Gastrocnemius medialis (tissue), 4 donors: ENCODE data around the gene ERI3. TPM values are rescaled to one million over a fixed set of nuclear protein-coding genes. Genes with fewer than 3 reads are reported as not detected.

Source experiments
- ATAC-seq, 2 donors: fragments of 150-250 bp; one replicate each; pipeline ENCODE4 v1.9.1; 2016
- DNase-seq, 2 donors: peaks; one replicate each; pipeline ENCODE4 v3.0.0-alpha.2; 2019
- H3K27ac ChIP-seq, 4 donors: fragments of 200-600 bp; sonication (generic); 1 replicate in 1 of 4; 2 replicates in 3 of 4; pipeline ENCODE4 v1.5.1; 2016 to 2018; ENCODE audit warnings: mild to moderate bottlenecking in 2 of 4, moderate library complexity in 1 of 4
- H3K27me3 ChIP-seq, 3 donors: fragments of 200-600 bp; sonication (generic) in 2 of 3; 1 replicate in 1 of 3; 2 replicates in 2 of 3; pipeline versions ENCODE4 v1.5.1 to v1.6.0; 2016 to 2019; ENCODE audit warnings: mild to moderate bottlenecking in 1 of 3, moderate library complexity in 1 of 3
- H3K36me3 ChIP-seq, 2 donors: fragments of 200-600 bp; sonication (generic) in 1 of 2; one replicate each; pipeline ENCODE4 v1.5.1; 2017 to 2018
- H3K4me1 ChIP-seq, 2 donors: fragments of 200-600 bp; sonication (generic) in 1 of 2; one replicate each; pipeline ENCODE4 v1.5.1; 2016 to 2017; ENCODE audit warnings: mild to moderate bottlenecking in 2 of 2
- H3K4me3 ChIP-seq, 4 donors: fragments of 200-600 bp; sonication (generic) in 3 of 4; 1 replicate in 1 of 4; 2 replicates in 3 of 4; pipeline ENCODE4 v1.5.1; 2016 to 2019; ENCODE audit warnings: mild to moderate bottlenecking in 2 of 4
- H3K9me3 ChIP-seq, 3 donors: fragments of 200-600 bp; sonication (generic) in 2 of 3; 1 replicate in 1 of 3; 2 replicates in 2 of 3; pipeline ENCODE4 v1.5.1; 2016 to 2019
- POLR2A ChIP-seq, 2 donors: fragments of 450-650 bp; IDR thresholded peaks; one replicate each; pipeline ENCODE4 v1.6.1; 2017; ENCODE audit warnings: antibody characterized with exemption in 2 of 2, mild to moderate bottlenecking in 2 of 2, moderate library complexity in 2 of 2
- in situ Hi-C, 4 donors: fragments of 200-750 bp; cut with MboI; loops; one replicate each; pipeline versions ENCODE4 v1.15.0 to v1.8.0; 2017; ENCODE audit warnings: low sequenced_read_pairs in 4 of 4
- intact Hi-C: fragments of 100-400 bp; cut with DNase I; formaldehyde crosslinking; loops from one replicate; pipeline ENCODE4 v1.15.1; 2023; ENCODE audit warnings: low total_unique reads
- total RNA-seq, 4 donors: library from RNA; depleted of rRNA; stranded (reverse); fragments of >200 nt; gene quantifications; one replicate each; pipeline versions ENCODE4 v1.1.0 to v1.2.3, GENCODE V29; 2016
- TF ChIP-seq, protein P1 (sequence below), 5 experiments: fragments of 450-650 bp in 3 of 5; fragments of 200-600 bp in 2 of 5; sonication (generic) in 2 of 5; IDR thresholded peaks in 4 of 5; conservative IDR thresholded peaks in 1 of 5; 1 replicate in 4 of 5; 2 replicates in 1 of 5; pipeline ENCODE4 v1.5.1; 2016 to 2019; ENCODE audit warnings: antibody characterized with exemption in 5 of 5, mild to moderate bottlenecking in 3 of 5, moderate library complexity in 3 of 5

Gene ERI3
- total RNA-seq, 4 donors from 2014 or later: 53.8 to 101 (median 79.8) TPM

DNA sequence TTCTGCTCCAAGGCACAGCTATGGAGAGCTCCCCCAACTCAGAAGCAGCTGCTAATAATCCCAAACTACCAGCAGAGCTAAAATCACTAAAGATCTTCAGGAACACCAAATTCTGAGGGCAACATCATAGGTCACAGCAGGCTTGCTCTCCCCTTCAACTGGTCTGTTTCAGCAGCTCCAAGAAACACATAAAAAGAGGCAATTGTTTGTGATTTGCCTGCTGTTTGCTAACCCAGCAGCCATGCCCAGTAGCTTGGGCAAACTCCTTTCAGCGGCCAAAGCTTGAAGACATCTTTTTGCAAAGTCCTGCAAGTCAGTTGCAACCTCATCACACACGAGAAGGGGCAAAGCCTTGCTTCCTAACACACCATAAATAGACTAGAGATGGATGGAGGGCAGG lies 8.9 kb downstream of the ERI3 start:
- TF ChIP-seq, protein P1, sequence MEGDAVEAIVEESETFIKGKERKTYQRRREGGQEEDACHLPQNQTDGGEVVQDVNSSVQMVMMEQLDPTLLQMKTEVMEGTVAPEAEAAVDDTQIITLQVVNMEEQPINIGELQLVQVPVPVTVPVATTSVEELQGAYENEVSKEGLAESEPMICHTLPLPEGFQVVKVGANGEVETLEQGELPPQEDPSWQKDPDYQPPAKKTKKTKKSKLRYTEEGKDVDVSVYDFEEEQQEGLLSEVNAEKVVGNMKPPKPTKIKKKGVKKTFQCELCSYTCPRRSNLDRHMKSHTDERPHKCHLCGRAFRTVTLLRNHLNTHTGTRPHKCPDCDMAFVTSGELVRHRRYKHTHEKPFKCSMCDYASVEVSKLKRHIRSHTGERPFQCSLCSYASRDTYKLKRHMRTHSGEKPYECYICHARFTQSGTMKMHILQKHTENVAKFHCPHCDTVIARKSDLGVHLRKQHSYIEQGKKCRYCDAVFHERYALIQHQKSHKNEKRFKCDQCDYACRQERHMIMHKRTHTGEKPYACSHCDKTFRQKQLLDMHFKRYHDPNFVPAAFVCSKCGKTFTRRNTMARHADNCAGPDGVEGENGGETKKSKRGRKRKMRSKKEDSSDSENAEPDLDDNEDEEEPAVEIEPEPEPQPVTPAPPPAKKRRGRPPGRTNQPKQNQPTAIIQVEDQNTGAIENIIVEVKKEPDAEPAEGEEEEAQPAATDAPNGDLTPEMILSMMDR (IDR thresholded peaks at IDR 0.05 in 4 of 5, conservative IDR thresholded peaks at IDR 0.05 in 1 of 5): no peak
- no peak for TF ChIP-seq POLR2A (IDR thresholded peaks at IDR 0.05)
- Histone ChIP-seq H3K9me3 (no peaks in the 10 kb centered on the region), H3K27me3 (no peaks in the 10 kb centered on the region), H3K4me3 (no peak overlapping the region), H3K4me1 (peaks cover 11 to 24% of the 10 kb centered on the region in 2 donors), H3K27ac (no peak overlapping the region), H3K36me3 (no peaks in the 10 kb centered on the region)
- DNase-seq (no peak), ATAC-seq (no peak)
- intact Hi-C loops: no loop called here
- in situ Hi-C loops: no loop called here

DNA sequence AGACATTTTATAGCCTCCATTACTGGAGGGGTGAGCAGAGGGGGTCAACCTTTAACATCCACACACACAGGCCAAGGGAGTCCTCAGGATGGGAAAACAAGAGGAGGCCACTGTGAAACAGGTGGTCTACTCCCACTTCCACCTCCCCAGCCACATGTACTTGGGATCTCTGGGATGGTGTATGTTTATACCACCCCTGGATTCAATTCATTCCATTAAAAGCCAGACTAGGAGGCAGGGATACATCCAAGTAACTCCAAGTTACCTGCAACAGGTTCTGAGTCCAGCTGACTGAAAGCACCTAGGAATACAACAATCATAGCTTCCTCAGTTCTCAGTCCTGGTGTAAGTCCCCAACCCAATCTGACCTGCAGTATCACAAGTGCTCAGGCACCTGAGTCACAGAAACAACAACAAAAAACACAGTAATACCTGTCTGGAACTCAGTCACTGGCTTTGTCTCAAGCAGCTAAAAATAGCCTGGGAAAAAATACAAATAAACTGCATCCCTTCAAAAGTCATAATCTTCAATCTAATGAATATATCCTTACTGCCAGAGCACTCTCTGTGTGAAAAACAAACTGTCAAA lies 9.8 kb downstream of the ERI3 start:
- intact Hi-C loops: no loop called here
- no peak for DNase-seq
- H3K9me3 ChIP-seq: no peaks in the 10 kb centered on the region
- H3K27me3 ChIP-seq: no peaks in the 10 kb centered on the region
- no peak overlapping the region for H3K4me3 ChIP-seq
- H3K36me3 ChIP-seq: no peaks in the 10 kb centered on the region
- TF ChIP-seq, protein P1 (IDR thresholded peaks at IDR 0.05 in 4 of 5, conservative IDR thresholded peaks at IDR 0.05 in 1 of 5): no peak
- TF ChIP-seq POLR2A (IDR thresholded peaks at IDR 0.05): no peak
- peaks cover 18 to 32% of the 10 kb centered on the region in 2 donors for H3K4me1 ChIP-seq
- H3K27ac ChIP-seq: no peak overlapping the region
- ATAC-seq: no peak
- in situ Hi-C loops: no loop called here

DNA sequence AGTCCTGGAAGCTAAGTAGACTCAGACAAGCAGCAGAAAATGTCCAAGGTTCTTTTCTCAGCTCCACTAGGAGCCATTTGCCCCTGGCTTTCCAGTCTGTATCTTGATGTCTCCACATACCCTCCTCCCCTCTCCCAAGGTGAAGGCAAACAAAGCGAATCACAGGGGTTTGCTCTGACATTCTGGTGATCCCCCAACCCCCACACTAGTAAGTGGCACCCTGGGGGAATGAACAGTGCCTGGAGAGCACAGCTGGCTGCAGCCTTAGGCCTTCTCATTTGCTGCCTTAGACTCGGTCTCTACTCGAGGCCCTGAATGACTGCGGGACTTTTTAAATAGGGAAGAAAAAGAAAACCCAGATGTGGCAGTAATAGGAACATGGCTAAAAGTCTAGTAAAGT lies 15.3 kb downstream of the ERI3 start:
- Histone ChIP-seq H3K27me3 (no peaks in the 10 kb centered on the region), H3K36me3 (peaks cover 0 to 30% of the 10 kb centered on the region in 2 donors), H3K4me1 (peaks cover 9 to 11% of the 10 kb centered on the region in 2 donors), H3K4me3 (no peak overlapping the region), H3K27ac (no peak overlapping the region), H3K9me3 (no peaks in the 10 kb centered on the region)
- intact Hi-C loops (no loop called here), in situ Hi-C loops (no loop called here)
- ATAC-seq: no peak
- TF ChIP-seq, protein P1 (IDR thresholded peaks at IDR 0.05 in 4 of 5, conservative IDR thresholded peaks at IDR 0.05 in 1 of 5): no peak
- no peak for TF ChIP-seq POLR2A (IDR thresholded peaks at IDR 0.05)
- no peak for DNase-seq

DNA sequence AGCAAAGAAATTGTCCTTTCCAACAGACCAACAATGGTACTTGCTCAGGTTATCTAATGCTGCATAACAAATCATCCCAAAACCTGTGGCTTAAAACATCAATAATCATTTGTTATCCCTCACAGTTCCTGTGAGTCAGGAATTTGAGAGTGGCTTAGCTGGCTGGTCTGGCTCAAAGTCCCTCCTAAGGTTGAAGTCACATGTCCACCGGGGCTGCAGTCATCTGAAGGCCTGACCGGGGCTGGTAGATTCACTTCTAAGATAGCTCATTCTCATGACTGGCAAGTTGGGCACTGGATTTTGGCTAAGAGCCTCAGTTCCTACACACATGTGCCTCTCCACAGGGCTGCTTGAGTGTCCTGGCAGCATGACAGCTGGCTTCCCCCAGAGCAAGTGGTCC lies 16.9 kb downstream of the ERI3 start:
- no peaks in the 10 kb centered on the region for H3K9me3 ChIP-seq
- no peak for TF ChIP-seq POLR2A (IDR thresholded peaks at IDR 0.05)
- TF ChIP-seq, protein P1 (IDR thresholded peaks at IDR 0.05 in 4 of 5, conservative IDR thresholded peaks at IDR 0.05 in 1 of 5): no peak
- peaks cover 0 to 33% of the 10 kb centered on the region in 2 donors for H3K36me3 ChIP-seq
- intact Hi-C loops (no loop called here), in situ Hi-C loops (no loop called here)
- no peak overlapping the region for H3K4me3 ChIP-seq
- no peak overlapping the region for H3K27ac ChIP-seq
- DNase-seq (no peak), ATAC-seq (no peak)
- H3K4me1 ChIP-seq: peaks cover 9 to 11% of the 10 kb centered on the region in 2 donors
- H3K27me3 ChIP-seq: no peaks in the 10 kb centered on the region

DNA sequence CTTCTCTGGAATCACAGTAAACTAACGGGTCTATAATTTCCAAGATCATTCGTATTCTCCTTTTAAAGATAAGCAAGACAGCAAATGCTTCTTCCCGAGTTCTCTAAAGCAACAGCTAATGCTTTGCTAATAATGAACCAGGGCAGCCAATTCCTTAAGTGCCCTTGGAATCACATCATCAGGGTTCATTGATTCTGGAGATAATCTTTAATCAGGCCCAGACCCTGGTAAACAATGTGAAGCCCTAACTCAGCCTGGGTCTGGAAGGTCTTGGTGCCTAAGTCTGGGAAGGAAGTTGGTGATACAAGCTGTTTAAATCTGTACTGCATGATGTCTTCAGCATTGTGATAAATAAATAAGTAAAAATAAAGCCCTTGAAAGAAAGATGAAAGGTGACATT lies 18.4 kb downstream of the ERI3 start:
- no peak for TF ChIP-seq POLR2A (IDR thresholded peaks at IDR 0.05)
- TF ChIP-seq, protein P1 (IDR thresholded peaks at IDR 0.05 in 4 of 5, conservative IDR thresholded peaks at IDR 0.05 in 1 of 5): no peak
- DNase-seq (no peak), ATAC-seq (no peak)
- H3K4me1 ChIP-seq: peaks cover 9 to 11% of the 10 kb centered on the region in 2 donors
- in situ Hi-C loops: no loop called here
- H3K36me3 ChIP-seq: peaks cover 0 to 33% of the 10 kb centered on the region in 2 donors
- H3K9me3 ChIP-seq: no peaks in the 10 kb centered on the region
- no peaks in the 10 kb centered on the region for H3K27me3 ChIP-seq
- H3K27ac ChIP-seq: no peak overlapping the region
- intact Hi-C loops: no loop called here
- H3K4me3 ChIP-seq: no peak overlapping the region
